Measurements from ENCODE around the gene LXN. TPM values are rescaled to one million over a fixed set of nuclear protein-coding genes. Genes with fewer than 3 reads are reported as not detected.

Gene LXN
- total RNA-seq, 1 donor from 2014 or later, result 18.1 TPM

- no peak for TF ChIP-seq EZH2 (IDR thresholded peaks at IDR 0.05; ENCODE audit: insufficient read depth, low read length)
- TF ChIP-seq, protein P1, sequence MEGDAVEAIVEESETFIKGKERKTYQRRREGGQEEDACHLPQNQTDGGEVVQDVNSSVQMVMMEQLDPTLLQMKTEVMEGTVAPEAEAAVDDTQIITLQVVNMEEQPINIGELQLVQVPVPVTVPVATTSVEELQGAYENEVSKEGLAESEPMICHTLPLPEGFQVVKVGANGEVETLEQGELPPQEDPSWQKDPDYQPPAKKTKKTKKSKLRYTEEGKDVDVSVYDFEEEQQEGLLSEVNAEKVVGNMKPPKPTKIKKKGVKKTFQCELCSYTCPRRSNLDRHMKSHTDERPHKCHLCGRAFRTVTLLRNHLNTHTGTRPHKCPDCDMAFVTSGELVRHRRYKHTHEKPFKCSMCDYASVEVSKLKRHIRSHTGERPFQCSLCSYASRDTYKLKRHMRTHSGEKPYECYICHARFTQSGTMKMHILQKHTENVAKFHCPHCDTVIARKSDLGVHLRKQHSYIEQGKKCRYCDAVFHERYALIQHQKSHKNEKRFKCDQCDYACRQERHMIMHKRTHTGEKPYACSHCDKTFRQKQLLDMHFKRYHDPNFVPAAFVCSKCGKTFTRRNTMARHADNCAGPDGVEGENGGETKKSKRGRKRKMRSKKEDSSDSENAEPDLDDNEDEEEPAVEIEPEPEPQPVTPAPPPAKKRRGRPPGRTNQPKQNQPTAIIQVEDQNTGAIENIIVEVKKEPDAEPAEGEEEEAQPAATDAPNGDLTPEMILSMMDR (IDR thresholded peaks at IDR 0.05; ENCODE audit: insufficient read depth, low read depth, low read length), result no peak
- Mint-ChIP-seq H3K27me3 (ENCODE audit: low read depth, unreplicated experiment) (no peaks in the 10 kb centered on the region), H3K4me3 (ENCODE audit: unreplicated experiment) (no peak overlapping the region), H3K27ac (ENCODE audit: unreplicated experiment) (no peak overlapping the region), H3K4me1 (ENCODE audit: low read depth, unreplicated experiment) (peaks cover 5% of the 10 kb centered on the region), H3K36me3 (ENCODE audit: low read depth, unreplicated experiment) (peaks cover 2% of the 10 kb centered on the region), H3K9me3 (ENCODE audit: unreplicated experiment) (no peaks in the 10 kb centered on the region)
- H3K4me2 ChIP-seq (ENCODE audit: low read length), result peak overlapping the region; percentile 32
- H3K9ac ChIP-seq (ENCODE audit: low read length), result no peak overlapping the region
- DNase-seq (ENCODE audit: low read depth) (peak; percentile 89), FAIRE-seq (no peak)
- H3K4me3 ChIP-seq (ENCODE audit: insufficient read depth, low read depth, low read length), result no peak overlapping the region
- peaks cover 22% of the 10 kb centered on the region for H3K79me2 ChIP-seq (ENCODE audit: insufficient read depth, low read length)
- H3K4me1 ChIP-seq (ENCODE audit: insufficient read depth, low read length), result peaks cover 4% of the 10 kb centered on the region
- no peak overlapping the region for H3K27ac ChIP-seq (ENCODE audit: low read depth, low read length)
- no peaks in the 10 kb centered on the region for H3K27me3 ChIP-seq (ENCODE audit: insufficient read depth, low read length)
- peaks cover 28% of the 10 kb centered on the region for H3K36me3 ChIP-seq (ENCODE audit: insufficient read depth, low read length)
- H2AFZ ChIP-seq (ENCODE audit: low read depth, low read length), result no peak overlapping the region
- H4K20me1 ChIP-seq (ENCODE audit: insufficient read depth, low read length), result no peaks in the 10 kb centered on the region
- H3K9me3 ChIP-seq (ENCODE audit: insufficient read depth, low read depth, low read length), result no peaks in the 10 kb centered on the region
Observed at GRCh38 chr3:158668506-158668905, 3.9 kb downstream of the LXN start.

- H3K9ac ChIP-seq (ENCODE audit: low read length), result no peak overlapping the region
- H3K27me3 Mint-ChIP-seq (ENCODE audit: low read depth, unreplicated experiment), result no peaks in the 10 kb centered on the region
- H3K36me3 ChIP-seq (ENCODE audit: insufficient read depth, low read length), result peaks cover 41% of the 10 kb centered on the region
- no peak for DNase-seq (ENCODE audit: low read depth)
- H3K4me3 ChIP-seq (ENCODE audit: insufficient read depth, low read depth, low read length), result no peak overlapping the region
- no peak overlapping the region for H3K27ac ChIP-seq (ENCODE audit: low read depth, low read length)
- H2AFZ ChIP-seq (ENCODE audit: low read depth, low read length), result no peak overlapping the region
- peaks cover 4% of the 10 kb centered on the region for H3K4me1 Mint-ChIP-seq (ENCODE audit: low read depth, unreplicated experiment)
- H3K27ac Mint-ChIP-seq (ENCODE audit: unreplicated experiment), result no peak overlapping the region
- peaks cover 14% of the 10 kb centered on the region for H3K79me2 ChIP-seq (ENCODE audit: insufficient read depth, low read length)
- FAIRE-seq, result no peak
- peaks cover 2% of the 10 kb centered on the region for H3K36me3 Mint-ChIP-seq (ENCODE audit: low read depth, unreplicated experiment)
- TF ChIP-seq, protein P1 (IDR thresholded peaks at IDR 0.05; ENCODE audit: insufficient read depth, low read depth, low read length), result no peak
- no peak for TF ChIP-seq EZH2 (IDR thresholded peaks at IDR 0.05; ENCODE audit: insufficient read depth, low read length)
- no peak overlapping the region for H3K4me3 Mint-ChIP-seq (ENCODE audit: unreplicated experiment)
- no peak overlapping the region for H3K4me2 ChIP-seq (ENCODE audit: low read length)
- no peaks in the 10 kb centered on the region for H4K20me1 ChIP-seq (ENCODE audit: insufficient read depth, low read length)
- H3K9me3 ChIP-seq (ENCODE audit: insufficient read depth, low read depth, low read length), result no peaks in the 10 kb centered on the region
- peaks cover 4% of the 10 kb centered on the region for H3K4me1 ChIP-seq (ENCODE audit: insufficient read depth, low read length)
- H3K27me3 ChIP-seq (ENCODE audit: insufficient read depth, low read length), result no peaks in the 10 kb centered on the region
- H3K9me3 Mint-ChIP-seq (ENCODE audit: unreplicated experiment), result no peaks in the 10 kb centered on the region
Observed at GRCh38 chr3:158666416-158666815, 6.0 kb downstream of the LXN start.

DNA sequence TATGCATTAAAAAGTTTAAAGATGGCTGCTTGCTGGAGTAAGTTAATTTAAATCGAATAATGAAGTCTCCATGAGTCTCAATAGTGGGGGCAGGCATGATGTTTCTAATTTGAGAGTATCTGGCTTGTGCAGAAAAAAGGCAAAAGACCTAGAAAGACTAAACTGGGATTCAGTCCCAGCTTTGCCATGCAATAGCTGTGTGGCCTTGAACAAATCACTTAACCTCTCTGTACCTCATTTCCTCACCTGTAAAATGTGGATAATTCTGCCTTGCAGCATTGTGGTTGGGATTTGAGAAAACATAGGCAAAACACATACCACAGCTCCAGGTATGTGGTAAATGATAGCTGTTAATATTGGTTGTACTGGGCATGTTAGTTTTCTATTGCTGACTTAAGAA is 8.6 kb downstream of the LXN start:
- Histone ChIP-seq H3K9me3 (ENCODE audit: insufficient read depth, low read depth, low read length) (no peaks in the 10 kb centered on the region), H2AFZ (ENCODE audit: low read depth, low read length) (no peak overlapping the region), H3K4me2 (ENCODE audit: low read length) (no peak overlapping the region), H3K36me3 (ENCODE audit: insufficient read depth, low read length) (peaks cover 35% of the 10 kb centered on the region), H3K79me2 (ENCODE audit: insufficient read depth, low read length) (no peaks in the 10 kb centered on the region), H3K4me3 (ENCODE audit: insufficient read depth, low read depth, low read length) (no peak overlapping the region), H3K27ac (ENCODE audit: low read depth, low read length) (no peak overlapping the region), H4K20me1 (ENCODE audit: insufficient read depth, low read length) (no peaks in the 10 kb centered on the region), H3K4me1 (ENCODE audit: insufficient read depth, low read length) (peaks cover 7% of the 10 kb centered on the region), H3K27me3 (ENCODE audit: insufficient read depth, low read length) (no peaks in the 10 kb centered on the region), H3K9ac (ENCODE audit: low read length) (no peak overlapping the region)
- Mint-ChIP-seq H3K27ac (ENCODE audit: unreplicated experiment) (no peak overlapping the region), H3K4me3 (ENCODE audit: unreplicated experiment) (no peak overlapping the region), H3K36me3 (ENCODE audit: low read depth, unreplicated experiment) (peaks cover 5% of the 10 kb centered on the region), H3K9me3 (ENCODE audit: unreplicated experiment) (no peaks in the 10 kb centered on the region), H3K27me3 (ENCODE audit: low read depth, unreplicated experiment) (no peaks in the 10 kb centered on the region), H3K4me1 (ENCODE audit: low read depth, unreplicated experiment) (peaks cover 3% of the 10 kb centered on the region)
- no peak for TF ChIP-seq EZH2 (IDR thresholded peaks at IDR 0.05; ENCODE audit: insufficient read depth, low read length)
- TF ChIP-seq, protein P1 (IDR thresholded peaks at IDR 0.05; ENCODE audit: insufficient read depth, low read depth, low read length), result no peak
- FAIRE-seq (no peak), DNase-seq (ENCODE audit: low read depth) (no peak)
